HCT116 (cell line): ENCODE data around the gene CACNA1S. TPM values are rescaled to one million over a fixed set of nuclear protein-coding genes. Genes with fewer than 3 reads are reported as not detected.

ENCODE experiments used
- ATAC-seq: fragments of 200-7000 bp; cut with Tn5 transposase; 2 replicates; pipeline ENCODE4 v1.9.1; 2020; ENCODE audit warnings: mild to moderate bottlenecking, moderate library complexity
- BruUV-seq: library from RNA; stranded (reverse); fragments of 400-500 nt; replicated peaks from 2 replicates; lab custom pipeline; 2021; lab: Mats Ljungman, UMichigan
- CTCF ChIA-PET: fragments of 300-600 bp; sonication (Branson Sonifier 250); formaldehyde crosslinking; loops from one replicate; lab custom pipeline; 2021; ENCODE audit warnings: antibody characterized with exemption; lab: Charles Lee
- POLR2A ChIA-PET: fragments of 300-600, 350-600 bp; sonication (Branson Sonifier 250); formaldehyde crosslinking; loops from one replicate; lab custom pipeline; 2021; ENCODE audit warnings: antibody characterized with exemption; lab: Charles Lee
- RAD21 ChIA-PET, 2 experiments: fragments of 300-600 bp; sonication (Branson Sonifier 250); formaldehyde crosslinking; loops; one replicate each; lab custom pipeline; 2023; ENCODE audit warnings: low total read pairs in 2 of 2; ENCODE audit not compliant: uncharacterized antibody in 2 of 2, unreplicated experiment in 2 of 2, low non-redundant PET in 1 of 2; lab: Charles Lee
- DNase-seq: peaks from one replicate; pipeline ENCODE4 v3.0.0-alpha.2; 2010; ENCODE audit warnings: low read depth, low spot score
- H2AFZ ChIP-seq: fragments of 200-600 bp; shearing (Covaris generic), sonication (generic); 2 replicates; pipeline ENCODE4 v1.6.1; 2017; ENCODE audit warnings: low read depth, mixed run types, mixed read lengths, antibody characterized with exemption, low read length; ENCODE audit not compliant: poor library complexity, severe bottlenecking
- H3K27ac ChIP-seq: 2 replicates; pipeline ENCODE4 v1.5.1; 2012; ENCODE audit warnings: low read depth, low read length
- H3K27me3 ChIP-seq: fragments of 200-600 bp; sonication (generic); 2 replicates; pipeline ENCODE4 v1.6.1; 2016; ENCODE audit warnings: mixed run types, low read length, mixed read lengths; ENCODE audit not compliant: insufficient read depth
- H3K36me3 ChIP-seq, 2 experiments: fragments of 200-500 bp in 1 of 2; fragments of 200-600 bp in 1 of 2; sonication (Bioruptor generic) in 1 of 2; sonication (generic) in 1 of 2; 2 replicates each; pipeline versions ENCODE4 v1.5.1 to v1.6.1; 2014 to 2016; ENCODE audit warnings: low read length in 2 of 2, inconsistent platforms in 1 of 2, mixed read lengths in 1 of 2, mixed run types in 1 of 2; ENCODE audit not compliant: insufficient read depth in 2 of 2, control insufficient read depth in 1 of 2
- H3K4me1 ChIP-seq, 2 experiments: fragments of 200-600 bp in 1 of 2; sonication (generic) in 1 of 2; 2 replicates each; pipeline versions ENCODE4 v1.5.1 to v1.6.1; 2012 to 2017; ENCODE audit warnings: low read length in 2 of 2, inconsistent platforms in 1 of 2, mild to moderate bottlenecking in 1 of 2, mixed read lengths in 1 of 2, mixed run types in 1 of 2, moderate library complexity in 1 of 2; ENCODE audit not compliant: insufficient read depth in 2 of 2, control insufficient read depth in 1 of 2
- H3K4me2 ChIP-seq: fragments of 200-600 bp; sonication (generic); 2 replicates; pipeline ENCODE4 v1.6.1; 2017; ENCODE audit warnings: mixed run types, low read length, mixed read lengths
- H3K4me3 ChIP-seq, 2 experiments: fragments of 200-600 bp in 1 of 2; sonication (generic) in 1 of 2; replicated peaks in 1 of 2; 2 replicates each; pipeline ENCODE4 v1.5.1; 2011 to 2016; ENCODE audit warnings: low read length in 2 of 2, control low read depth in 1 of 2, low read depth in 1 of 2, mild to moderate bottlenecking in 1 of 2, mixed read lengths in 1 of 2, mixed run types in 1 of 2
- H3K79me2 ChIP-seq: fragments of 200-600 bp; sonication (generic); 2 replicates; pipeline ENCODE4 v1.6.1; 2017; ENCODE audit warnings: mild to moderate bottlenecking, mixed run types, low read length, moderate library complexity, mixed read lengths; ENCODE audit not compliant: insufficient read depth
- H3K9ac ChIP-seq: fragments of 200-600 bp; sonication (generic); 2 replicates; pipeline ENCODE4 v1.6.1; 2016; ENCODE audit warnings: low read length, mixed read lengths
- H3K9me2 ChIP-seq: fragments of 200-600 bp; sonication (generic), shearing (Covaris generic); 2 replicates; pipeline ENCODE4 v1.6.1; 2017; ENCODE audit warnings: mixed run types, mild to moderate bottlenecking, moderate library complexity; ENCODE audit not compliant: insufficient read depth
- H3K9me3 ChIP-seq, 2 experiments: fragments of 200-500 bp in 1 of 2; fragments of 200-600 bp in 1 of 2; sonication (Bioruptor generic) in 1 of 2; sonication (generic) in 1 of 2; 2 replicates each; pipeline ENCODE4 v1.6.1; 2014 to 2017; ENCODE audit warnings: low read length in 2 of 2, mixed read lengths in 2 of 2, inconsistent platforms in 1 of 2, low read depth in 1 of 2, mild to moderate bottlenecking in 1 of 2, mixed run types in 1 of 2, moderate library complexity in 1 of 2; ENCODE audit not compliant: control insufficient read depth in 1 of 2, insufficient read depth in 1 of 2
- H4K20me1 ChIP-seq: fragments of 200-600 bp; sonication (generic), shearing (Covaris generic); 2 replicates; pipeline ENCODE4 v1.6.1; 2017; ENCODE audit warnings: mixed run types, mild to moderate bottlenecking, moderate library complexity; ENCODE audit not compliant: insufficient read depth
- CBX3 ChIP-seq: IDR thresholded peaks from 2 replicates; pipeline ENCODE4 v1.6.1; 2012; ENCODE audit warnings: low read depth
- CTCF ChIP-seq, 3 experiments: fragments of 200-600 bp in 1 of 3; sonication (generic) in 1 of 3; IDR thresholded peaks in 2 of 3; conservative IDR thresholded peaks in 1 of 3; 2 replicates each; pipeline ENCODE4 v1.5.1; 2012 to 2017; ENCODE audit warnings: low read depth in 2 of 3, low read length in 2 of 3, antibody characterized with exemption in 1 of 3, borderline replicate concordance in 1 of 3, control low read depth in 1 of 3, mild to moderate bottlenecking in 1 of 3, mixed read lengths in 1 of 3, mixed run types in 1 of 3, moderate library complexity in 1 of 3; ENCODE audit not compliant: insufficient read depth in 1 of 3
- EGR1 ChIP-seq: IDR thresholded peaks from 2 replicates; pipeline ENCODE4 v1.6.1; 2012; ENCODE audit warnings: low read depth
- ELF1 ChIP-seq: IDR thresholded peaks from 2 replicates; pipeline ENCODE4 v1.6.1; 2012; ENCODE audit warnings: low read depth, borderline replicate concordance
- EZH2 ChIP-seq: fragments of 200-600 bp; sonication (generic); IDR thresholded peaks from 2 replicates; pipeline ENCODE4 v1.6.1; 2017; ENCODE audit warnings: antibody characterized with exemption, mixed run types
- EZH2phosphoT487 ChIP-seq: fragments of 200-600 bp; IDR thresholded peaks from 2 replicates; pipeline ENCODE4 v1.6.1; 2018; ENCODE audit warnings: antibody characterized with exemption, borderline replicate concordance
- FOSL1 ChIP-seq: IDR thresholded peaks from 2 replicates; pipeline ENCODE4 v1.6.1; 2012; ENCODE audit warnings: low read depth
- POLR2A ChIP-seq: IDR thresholded peaks from 2 replicates; pipeline ENCODE4 v1.7.0; 2011; ENCODE audit warnings: borderline replicate concordance; ENCODE audit not compliant: insufficient read depth, insufficient read length; ENCODE audit errors: extremely low read depth
- POLR2AphosphoS5 ChIP-seq: IDR thresholded peaks from 2 replicates; pipeline ENCODE4 v1.6.1; 2011; ENCODE audit warnings: mild to moderate bottlenecking, low read depth, low read length, moderate library complexity
- RAD21 ChIP-seq: IDR thresholded peaks from 2 replicates; pipeline ENCODE4 v1.6.1; 2012; ENCODE audit warnings: low read depth, mild to moderate bottlenecking
- SIN3A ChIP-seq: IDR thresholded peaks from 2 replicates; pipeline ENCODE4 v1.6.1; 2012; ENCODE audit warnings: low read depth
- SP1 ChIP-seq: IDR thresholded peaks from 2 replicates; pipeline ENCODE4 v1.6.1; 2012; ENCODE audit warnings: low read depth
- SRF ChIP-seq: IDR thresholded peaks from 2 replicates; pipeline ENCODE4 v1.6.1; 2012; ENCODE audit warnings: low read depth
- TCF7L2 ChIP-seq: IDR thresholded peaks from 2 replicates; pipeline ENCODE4 v1.7.0; 2011; ENCODE audit warnings: borderline replicate concordance, inconsistent platforms; ENCODE audit not compliant: insufficient read depth, insufficient read length; ENCODE audit errors: extremely low read depth
- ZBTB33 ChIP-seq: IDR thresholded peaks from 2 replicates; pipeline ENCODE4 v1.6.1; 2011; ENCODE audit warnings: mild to moderate bottlenecking, low read length, moderate library complexity; ENCODE audit not compliant: insufficient replicate concordance; ENCODE audit errors: extremely low read depth
- ZFX ChIP-seq: fragments of 450-650 bp; IDR thresholded peaks from 2 replicates; pipeline ENCODE4 v1.6.1; 2017
- intact Hi-C: fragments of 100-400 bp; cut with micrococcal nuclease; formaldehyde crosslinking; loops from 2 replicates; pipeline ENCODE4 v1.10.0; 2022
- total RNA-seq: library from RNA; stranded (reverse); gene quantifications from one replicate; pipeline ENCODE4 v1.2.1, GENCODE V29; 2021; ENCODE audit not compliant: unreplicated experiment
- TF ChIP-seq, protein P1 (sequence below): IDR thresholded peaks from 2 replicates; pipeline ENCODE4 v1.6.1; 2012; ENCODE audit warnings: low read depth
- TF ChIP-seq, protein P2 (sequence below): IDR thresholded peaks from 2 replicates; pipeline ENCODE4 v1.6.1; 2012
- TF ChIP-seq, protein P3 (sequence below): IDR thresholded peaks from 2 replicates; pipeline ENCODE4 v1.6.1; 2012

The CACNA1S gene
- total RNA-seq, 1 experiment from 2014 or later = not detected

DNA sequence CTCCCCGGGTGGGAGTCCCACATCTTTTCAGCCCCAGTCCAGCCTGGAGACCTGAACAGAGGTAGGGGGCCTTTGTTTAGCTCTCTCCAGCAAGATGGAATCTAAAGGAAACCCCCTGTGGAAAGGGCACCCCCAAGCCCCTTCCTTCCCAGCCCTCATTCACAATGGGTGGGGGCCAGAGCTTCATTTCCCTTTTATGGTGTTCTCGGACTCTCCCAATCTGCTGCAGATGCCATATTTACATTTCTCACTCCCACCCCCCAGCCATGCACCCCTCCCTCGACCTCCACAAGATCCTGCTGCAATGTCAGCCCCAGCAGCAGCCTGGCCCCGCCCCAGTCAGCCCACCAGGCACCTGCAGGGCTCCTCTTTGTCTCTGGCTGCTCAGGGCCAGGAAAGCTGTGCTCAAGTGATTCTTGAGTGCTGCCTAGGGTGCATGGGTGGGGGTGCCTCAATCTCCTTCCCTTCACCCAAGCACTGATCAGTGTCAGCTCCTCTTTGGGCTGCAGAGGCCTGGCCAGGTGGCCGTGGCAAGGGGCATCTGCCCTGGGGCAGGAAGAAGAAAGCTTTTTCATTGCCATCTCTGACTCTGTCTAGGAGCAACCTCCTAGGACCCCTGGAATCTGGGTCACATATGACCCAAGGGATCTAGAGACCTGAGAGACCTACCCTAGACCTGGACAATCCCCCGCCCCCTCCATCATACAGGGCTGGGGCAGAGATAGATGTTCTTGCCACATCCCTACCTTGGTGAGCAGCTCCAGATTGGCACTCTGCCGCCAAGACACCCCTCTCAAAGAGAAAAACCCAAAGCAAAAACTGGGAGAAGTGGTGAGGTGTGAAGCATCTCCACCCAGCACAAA is 90.4 kb downstream of the CACNA1S start:
- TF ChIP-seq TCF7L2 (no peak), CTCF (IDR thresholded peaks at IDR 0.05 in 2 of 3, conservative IDR thresholded peaks at IDR 0.05 in 1 of 3; ENCODE audit: borderline replicate concordance in 1 of 3, insufficient read depth in 1 of 3, low read depth in 2 of 3, low read length in 2 of 3) (no peak), RAD21 (no peak), EGR1 (no peak), POLR2AphosphoS5 (no peak), EZH2phosphoT487 (no peak), ELF1 (no peak), EZH2 (no peak), SP1 (no peak), ZBTB33 (no peak), FOSL1 (no peak), ZFX (no peak), SRF (no peak), SIN3A (no peak), CBX3 (no peak), POLR2A (no peak)
- TF ChIP-seq, protein P1, sequence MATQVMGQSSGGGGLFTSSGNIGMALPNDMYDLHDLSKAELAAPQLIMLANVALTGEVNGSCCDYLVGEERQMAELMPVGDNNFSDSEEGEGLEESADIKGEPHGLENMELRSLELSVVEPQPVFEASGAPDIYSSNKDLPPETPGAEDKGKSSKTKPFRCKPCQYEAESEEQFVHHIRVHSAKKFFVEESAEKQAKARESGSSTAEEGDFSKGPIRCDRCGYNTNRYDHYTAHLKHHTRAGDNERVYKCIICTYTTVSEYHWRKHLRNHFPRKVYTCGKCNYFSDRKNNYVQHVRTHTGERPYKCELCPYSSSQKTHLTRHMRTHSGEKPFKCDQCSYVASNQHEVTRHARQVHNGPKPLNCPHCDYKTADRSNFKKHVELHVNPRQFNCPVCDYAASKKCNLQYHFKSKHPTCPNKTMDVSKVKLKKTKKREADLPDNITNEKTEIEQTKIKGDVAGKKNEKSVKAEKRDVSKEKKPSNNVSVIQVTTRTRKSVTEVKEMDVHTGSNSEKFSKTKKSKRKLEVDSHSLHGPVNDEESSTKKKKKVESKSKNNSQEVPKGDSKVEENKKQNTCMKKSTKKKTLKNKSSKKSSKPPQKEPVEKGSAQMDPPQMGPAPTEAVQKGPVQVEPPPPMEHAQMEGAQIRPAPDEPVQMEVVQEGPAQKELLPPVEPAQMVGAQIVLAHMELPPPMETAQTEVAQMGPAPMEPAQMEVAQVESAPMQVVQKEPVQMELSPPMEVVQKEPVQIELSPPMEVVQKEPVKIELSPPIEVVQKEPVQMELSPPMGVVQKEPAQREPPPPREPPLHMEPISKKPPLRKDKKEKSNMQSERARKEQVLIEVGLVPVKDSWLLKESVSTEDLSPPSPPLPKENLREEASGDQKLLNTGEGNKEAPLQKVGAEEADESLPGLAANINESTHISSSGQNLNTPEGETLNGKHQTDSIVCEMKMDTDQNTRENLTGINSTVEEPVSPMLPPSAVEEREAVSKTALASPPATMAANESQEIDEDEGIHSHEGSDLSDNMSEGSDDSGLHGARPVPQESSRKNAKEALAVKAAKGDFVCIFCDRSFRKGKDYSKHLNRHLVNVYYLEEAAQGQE = no peak
- TF ChIP-seq, protein P2, sequence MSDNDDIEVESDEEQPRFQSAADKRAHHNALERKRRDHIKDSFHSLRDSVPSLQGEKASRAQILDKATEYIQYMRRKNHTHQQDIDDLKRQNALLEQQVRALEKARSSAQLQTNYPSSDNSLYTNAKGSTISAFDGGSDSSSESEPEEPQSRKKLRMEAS = no peak
- TF ChIP-seq, protein P3, sequence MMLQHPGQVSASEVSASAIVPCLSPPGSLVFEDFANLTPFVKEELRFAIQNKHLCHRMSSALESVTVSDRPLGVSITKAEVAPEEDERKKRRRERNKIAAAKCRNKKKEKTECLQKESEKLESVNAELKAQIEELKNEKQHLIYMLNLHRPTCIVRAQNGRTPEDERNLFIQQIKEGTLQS = no peak
- Histone ChIP-seq H3K9ac (no peak overlapping the region), H3K27me3 (no peaks in the 10 kb centered on the region), H3K27ac (no peak overlapping the region), H3K36me3 (no peaks in the 10 kb centered on the region), H2AFZ (no peak overlapping the region), H3K4me3 (no peak overlapping the region), H3K79me2 (no peaks in the 10 kb centered on the region), H3K9me3 (no peaks in the 10 kb centered on the region), H3K9me2 (no peaks in the 10 kb centered on the region), H3K4me2 (no peak overlapping the region), H4K20me1 (no peaks in the 10 kb centered on the region), H3K4me1 (peaks cover 16 to 43% of the 10 kb centered on the region in 2 experiments; a peak in 3 of 4 replicates)
- ChIA-PET POLR2A (interaction anchor here (0.6 kb wide), 1 partner anchor 25 kb away, joined by 4 read pairs; no protein-coding TSS in a partner anchor), RAD21 (no interaction called here), CTCF (interaction anchor here (0.6 to 2.3 kb wide), 6 partner anchors 7 to 171 kb away, joined by 3 to 16 read pairs (median 4); no protein-coding TSS in a partner anchor)
- BruUV-seq = TSS peak; percentile 64
- intact Hi-C loops = no loop called here
- no peak for ATAC-seq
- no peak for DNase-seq
